IPS-15b (cell line): Measurements from ENCODE around the gene DCAF11.

Source experiments
- H3K27me3 ChIP-seq: one replicate; pipeline ENCODE4 v1.6.1; 2013; ENCODE audit warnings: low read length; ENCODE audit not compliant: control insufficient read depth, insufficient read depth
- H3K36me3 ChIP-seq: one replicate; pipeline ENCODE4 v1.6.1; 2013; ENCODE audit warnings: low read length; ENCODE audit not compliant: control insufficient read depth, insufficient read depth
- H3K4me1 ChIP-seq: one replicate; pipeline ENCODE4 v1.6.1; 2013; ENCODE audit warnings: mild to moderate bottlenecking, low read length; ENCODE audit not compliant: control insufficient read depth, insufficient read depth
- H3K4me3 ChIP-seq: one replicate; pipeline ENCODE4 v1.5.1; 2013; ENCODE audit warnings: low read depth, low read length
- H3K9ac ChIP-seq: one replicate; pipeline ENCODE4 v1.6.1; 2013; ENCODE audit warnings: low read depth, mild to moderate bottlenecking, low read length
- H3K9me3 ChIP-seq: one replicate; pipeline ENCODE4 v1.6.1; 2013; ENCODE audit warnings: mild to moderate bottlenecking, low read length; ENCODE audit not compliant: control insufficient read depth, insufficient read depth

DCAF11 gene

DNA sequence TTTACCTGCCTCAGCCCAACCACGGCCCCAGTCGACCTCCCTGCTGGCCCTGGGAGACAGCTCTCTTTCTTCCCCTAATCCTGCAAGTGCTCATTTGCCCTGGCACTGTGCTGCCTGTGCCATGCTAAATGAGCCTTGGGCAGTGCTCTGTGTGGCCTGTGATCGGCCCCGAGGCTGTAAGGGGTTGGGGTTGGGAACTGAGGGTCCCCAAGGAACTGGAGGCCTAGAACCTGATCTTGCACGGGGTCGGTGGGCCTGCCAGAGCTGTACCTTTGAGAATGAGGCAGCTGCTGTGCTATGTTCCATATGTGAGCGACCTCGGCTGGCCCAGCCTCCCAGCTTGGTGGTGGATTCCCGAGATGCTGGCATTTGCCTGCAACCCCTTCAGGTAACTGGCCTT is 35.5 kb downstream of the DCAF11 start:
- peaks cover 40% of the 10 kb centered on the region for H3K36me3 ChIP-seq
- peaks cover 3% of the 10 kb centered on the region for H3K4me1 ChIP-seq
- H3K9ac ChIP-seq, result no peak overlapping the region
- no peaks in the 10 kb centered on the region for H3K27me3 ChIP-seq
- no peaks in the 10 kb centered on the region for H3K9me3 ChIP-seq
- no peak overlapping the region for H3K4me3 ChIP-seq

DNA sequence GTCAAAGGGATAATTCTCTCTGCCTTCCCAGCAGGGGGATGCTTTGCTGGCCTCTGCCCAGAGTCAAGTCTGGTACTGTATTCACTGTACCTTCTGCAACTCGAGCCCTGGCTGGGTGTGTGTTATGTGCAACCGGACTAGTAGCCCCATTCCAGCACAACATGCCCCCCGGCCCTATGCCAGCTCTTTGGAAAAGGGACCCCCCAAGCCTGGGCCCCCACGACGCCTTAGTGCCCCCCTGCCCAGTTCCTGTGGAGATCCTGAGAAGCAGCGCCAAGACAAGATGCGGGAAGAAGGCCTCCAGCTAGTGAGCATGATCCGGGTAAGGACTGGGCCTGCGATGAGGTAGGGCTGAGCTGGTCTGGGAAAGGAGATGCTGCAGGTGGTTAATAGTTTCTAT is 36.0 kb downstream of the DCAF11 start:
- H3K9me3 ChIP-seq, result no peaks in the 10 kb centered on the region
- H3K4me3 ChIP-seq, result no peak overlapping the region
- peaks cover 3% of the 10 kb centered on the region for H3K4me1 ChIP-seq
- H3K27me3 ChIP-seq, result no peaks in the 10 kb centered on the region
- no peak overlapping the region for H3K9ac ChIP-seq
- peaks cover 45% of the 10 kb centered on the region for H3K36me3 ChIP-seq

DNA sequence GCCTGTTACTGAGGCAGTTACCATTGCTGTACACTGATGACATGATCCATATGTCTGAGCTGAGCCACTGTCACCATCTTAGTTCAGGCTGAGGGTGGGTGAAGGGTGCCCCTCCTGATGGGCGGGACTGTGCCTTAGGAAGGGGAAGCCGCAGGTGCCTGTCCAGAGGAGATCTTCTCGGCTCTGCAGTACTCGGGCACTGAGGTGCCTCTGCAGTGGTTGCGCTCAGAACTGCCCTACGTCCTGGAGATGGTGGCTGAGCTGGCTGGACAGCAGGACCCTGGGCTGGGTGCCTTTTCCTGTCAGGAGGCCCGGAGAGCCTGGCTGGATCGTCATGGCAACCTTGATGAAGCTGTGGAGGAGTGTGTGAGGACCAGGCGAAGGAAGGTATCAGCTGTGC is 36.4 kb downstream of the DCAF11 start:
- Histone ChIP-seq H3K4me3 (no peak overlapping the region), H3K9me3 (no peaks in the 10 kb centered on the region), H3K36me3 (peaks cover 50% of the 10 kb centered on the region), H3K4me1 (peaks cover 3% of the 10 kb centered on the region), H3K27me3 (no peaks in the 10 kb centered on the region), H3K9ac (no peak overlapping the region)

DNA sequence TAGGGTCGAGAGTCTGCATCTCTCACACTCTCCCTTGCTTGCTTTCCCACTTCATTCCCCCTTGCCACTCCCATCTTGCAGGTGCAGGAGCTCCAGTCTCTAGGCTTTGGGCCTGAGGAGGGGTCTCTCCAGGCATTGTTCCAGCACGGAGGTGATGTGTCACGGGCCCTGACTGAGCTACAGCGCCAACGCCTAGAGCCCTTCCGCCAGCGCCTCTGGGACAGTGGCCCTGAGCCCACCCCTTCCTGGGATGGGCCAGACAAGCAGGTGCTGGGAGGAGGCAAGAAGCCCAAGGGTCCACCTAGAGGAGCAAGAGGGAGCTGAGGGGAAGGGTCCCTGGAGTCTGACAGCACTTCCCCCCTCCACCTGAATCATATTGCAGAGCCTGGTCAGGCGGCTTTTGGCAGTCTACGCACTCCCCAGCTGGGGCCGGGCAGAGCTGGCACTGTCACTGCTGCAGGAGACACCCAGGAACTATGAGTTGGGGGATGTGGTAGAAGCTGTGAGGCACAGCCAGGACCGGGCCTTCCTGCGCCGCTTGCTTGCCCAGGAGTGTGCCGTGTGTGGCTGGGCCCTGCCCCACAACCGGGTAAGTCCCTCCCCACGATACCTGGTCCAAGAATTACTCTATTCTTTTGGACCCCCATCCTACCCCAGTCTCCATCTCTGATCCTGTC is 37.0 kb downstream of the DCAF11 start:
- H3K9me3 ChIP-seq, result no peaks in the 10 kb centered on the region
- no peak overlapping the region for H3K9ac ChIP-seq
- H3K27me3 ChIP-seq, result no peaks in the 10 kb centered on the region
- H3K4me1 ChIP-seq, result peaks cover 3% of the 10 kb centered on the region
- peaks cover 53% of the 10 kb centered on the region for H3K36me3 ChIP-seq
- H3K4me3 ChIP-seq, result no peak overlapping the region

DNA sequence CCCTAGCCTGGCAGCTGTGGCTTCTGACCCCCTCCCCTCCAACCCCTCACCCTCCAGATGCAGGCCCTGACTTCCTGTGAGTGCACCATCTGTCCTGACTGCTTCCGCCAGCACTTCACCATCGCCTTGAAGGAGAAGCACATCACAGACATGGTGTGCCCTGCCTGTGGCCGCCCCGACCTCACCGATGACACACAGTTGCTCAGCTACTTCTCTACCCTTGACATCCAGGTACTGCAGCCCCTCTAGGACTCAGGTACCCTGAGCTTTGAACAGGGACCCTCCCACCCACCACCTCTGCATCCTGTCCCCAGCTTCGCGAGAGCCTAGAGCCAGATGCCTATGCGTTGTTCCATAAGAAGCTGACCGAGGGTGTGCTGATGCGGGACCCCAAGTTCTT is 40.5 kb downstream of the DCAF11 start:
- Histone ChIP-seq H3K4me1 (no peaks in the 10 kb centered on the region), H3K36me3 (peaks cover 60% of the 10 kb centered on the region), H3K4me3 (no peak overlapping the region), H3K9me3 (no peaks in the 10 kb centered on the region), H3K9ac (no peak overlapping the region), H3K27me3 (no peaks in the 10 kb centered on the region)

DNA sequence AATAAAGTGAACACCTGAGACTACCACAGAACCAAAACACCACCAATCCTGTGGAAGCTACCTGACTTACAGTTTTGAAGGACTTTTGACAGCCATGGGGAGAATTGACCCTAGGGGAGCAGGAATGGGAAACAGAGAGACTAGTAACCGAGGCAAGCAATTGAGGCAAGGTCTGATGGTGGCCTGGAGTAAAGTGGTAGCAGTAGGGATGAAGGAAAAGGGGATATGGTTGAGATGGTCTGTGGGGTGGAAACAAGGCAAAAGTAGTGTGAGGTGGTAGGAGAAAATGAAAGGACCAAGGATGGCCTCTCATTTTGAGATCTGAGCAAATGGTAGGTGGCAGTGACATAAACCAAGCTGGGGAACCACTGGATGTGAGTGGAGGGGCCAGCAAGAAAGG is 42.3 kb downstream of the DCAF11 start:
- Histone ChIP-seq H3K4me3 (no peak overlapping the region), H3K36me3 (peaks cover 49% of the 10 kb centered on the region), H3K9ac (no peak overlapping the region), H3K9me3 (no peaks in the 10 kb centered on the region), H3K27me3 (no peaks in the 10 kb centered on the region), H3K4me1 (peaks cover 3% of the 10 kb centered on the region)

DNA sequence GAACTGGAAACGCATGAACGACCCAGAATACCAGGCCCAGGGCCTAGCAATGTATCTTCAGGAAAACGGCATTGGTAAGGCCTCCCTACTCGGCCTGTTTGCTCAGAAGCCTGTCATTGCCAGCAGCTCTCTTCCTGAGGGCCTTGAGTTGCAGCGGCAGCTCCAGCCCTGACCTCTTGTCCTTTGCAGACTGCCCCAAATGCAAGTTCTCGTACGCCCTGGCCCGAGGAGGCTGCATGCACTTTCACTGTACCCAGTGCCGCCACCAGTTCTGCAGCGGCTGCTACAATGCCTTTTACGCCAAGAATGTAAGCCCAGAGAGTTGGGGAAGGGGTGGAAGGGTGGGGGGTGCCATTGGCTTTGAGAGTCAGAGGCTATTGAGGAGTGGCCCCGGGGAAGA is 42.8 kb downstream of the DCAF11 start:
- H3K9ac ChIP-seq, result no peak overlapping the region
- H3K36me3 ChIP-seq, result peaks cover 45% of the 10 kb centered on the region
- H3K27me3 ChIP-seq, result no peaks in the 10 kb centered on the region
- H3K9me3 ChIP-seq, result no peaks in the 10 kb centered on the region
- no peak overlapping the region for H3K4me3 ChIP-seq
- H3K4me1 ChIP-seq, result peaks cover 3% of the 10 kb centered on the region

DNA sequence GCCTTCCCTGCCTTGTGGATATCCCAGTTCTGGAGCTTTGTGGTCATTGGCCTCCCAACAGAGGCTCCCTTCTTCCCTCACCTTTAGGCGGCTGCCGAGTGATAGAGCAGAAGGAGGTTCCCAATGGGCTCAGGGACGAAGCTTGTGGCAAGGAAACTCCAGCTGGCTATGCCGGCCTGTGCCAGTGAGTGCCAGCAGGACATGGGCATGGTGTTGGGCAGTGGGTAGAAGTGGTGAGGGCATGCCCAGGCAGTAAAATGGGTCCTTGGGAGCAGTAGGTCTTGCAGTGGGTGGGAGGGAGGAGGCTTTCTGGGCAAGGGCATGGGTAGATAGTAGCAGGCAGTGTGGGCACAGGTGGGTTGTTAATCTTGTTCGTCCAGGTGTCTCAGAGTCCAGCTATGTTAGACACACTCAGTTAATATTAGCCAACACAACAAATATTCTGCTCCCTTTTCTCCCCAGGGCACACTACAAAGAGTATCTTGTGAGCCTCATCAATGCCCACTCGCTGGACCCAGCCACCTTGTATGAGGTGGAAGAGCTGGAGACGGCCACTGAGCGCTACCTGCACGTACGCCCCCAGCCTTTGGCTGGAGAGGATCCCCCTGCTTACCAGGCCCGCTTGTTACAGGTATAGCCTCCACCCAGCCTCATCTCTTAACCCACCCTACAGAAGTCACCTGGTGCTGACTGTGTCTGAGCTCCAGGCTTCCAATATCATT is 45.4 kb downstream of the DCAF11 start:
- H3K4me3 ChIP-seq, result no peak overlapping the region
- H3K9ac ChIP-seq, result no peak overlapping the region
- H3K9me3 ChIP-seq, result no peaks in the 10 kb centered on the region
- peaks cover 3% of the 10 kb centered on the region for H3K4me1 ChIP-seq
- H3K36me3 ChIP-seq, result peaks cover 53% of the 10 kb centered on the region
- H3K27me3 ChIP-seq, result no peaks in the 10 kb centered on the region

DNA sequence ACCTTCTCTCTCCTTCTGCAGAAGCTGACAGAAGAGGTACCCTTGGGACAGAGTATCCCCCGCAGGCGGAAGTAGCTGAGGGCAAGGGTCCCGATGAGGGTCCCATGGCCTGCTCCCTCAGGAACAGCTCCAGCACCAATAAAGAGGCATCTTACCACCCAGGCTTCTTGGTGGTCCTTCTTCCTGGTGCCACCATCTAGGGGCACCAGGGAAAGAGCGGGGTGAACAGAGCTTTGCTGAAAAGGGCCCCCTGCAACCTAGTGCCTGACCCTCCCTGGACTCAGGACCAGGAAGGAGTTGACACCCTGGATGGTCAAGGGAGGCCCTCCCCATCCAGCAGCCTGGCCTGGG is 45.9 kb downstream of the DCAF11 start:
- H3K9me3 ChIP-seq, result no peaks in the 10 kb centered on the region
- H3K4me1 ChIP-seq, result peaks cover 3% of the 10 kb centered on the region
- peaks cover 50% of the 10 kb centered on the region for H3K36me3 ChIP-seq
- no peaks in the 10 kb centered on the region for H3K27me3 ChIP-seq
- H3K4me3 ChIP-seq, result no peak overlapping the region
- H3K9ac ChIP-seq, result no peak overlapping the region

DNA sequence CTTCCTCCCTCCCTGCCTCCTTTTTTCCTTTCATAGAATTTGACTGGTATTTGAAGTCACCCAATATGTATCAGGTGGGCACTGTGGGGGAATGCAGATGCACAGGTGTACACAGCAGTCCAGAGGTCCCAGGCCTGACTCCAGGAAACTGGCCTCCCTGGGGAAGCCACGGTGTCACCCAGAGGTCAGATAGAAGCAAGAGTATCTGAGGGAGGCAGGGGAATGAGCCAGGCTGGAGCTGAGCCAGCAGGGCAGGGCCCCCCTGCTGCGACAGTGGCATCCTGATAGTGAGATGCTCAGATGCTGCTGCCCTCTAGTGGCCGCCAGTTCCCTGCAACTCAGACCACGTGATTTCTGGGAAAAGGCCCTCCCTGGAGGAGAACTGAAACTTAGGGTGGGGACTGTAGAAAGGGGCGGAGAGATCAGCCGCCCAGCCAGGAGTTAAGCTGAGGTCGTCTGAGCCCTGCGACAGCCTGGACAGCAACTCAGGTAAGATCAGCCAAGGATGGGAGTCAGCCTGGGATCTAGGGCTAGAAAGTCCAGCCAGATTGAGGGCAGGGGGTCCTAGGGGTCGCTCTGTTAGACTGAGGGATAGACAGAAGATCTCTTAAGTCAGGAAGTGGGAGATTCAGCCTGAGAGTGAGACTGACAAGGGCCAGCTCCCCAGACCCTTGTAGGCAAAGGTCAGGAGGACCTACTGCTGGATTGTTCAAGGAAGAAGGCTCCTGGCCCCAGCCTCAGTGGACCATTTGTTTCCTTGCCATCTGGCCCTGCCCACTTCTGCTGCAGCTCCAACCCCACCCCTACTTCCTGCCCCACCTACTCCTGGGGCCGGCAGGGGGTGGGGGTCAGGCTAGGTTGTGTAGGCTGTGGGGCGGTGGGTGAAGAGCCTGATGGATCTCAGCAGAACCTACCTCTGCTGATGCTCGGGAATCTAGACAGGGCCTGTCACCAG is 46.5 kb downstream of the DCAF11 start, which contains the start of gene IRF9:
Gene IRF9, plus strand, starts transcription at position 416 of the 955 bp plus-strand sequence. CDS start 880 bp downstream, outside the sequence.
- peaks cover 44% of the 10 kb centered on the region for H3K36me3 ChIP-seq
- peaks cover 3% of the 10 kb centered on the region for H3K4me1 ChIP-seq
- no peaks in the 10 kb centered on the region for H3K27me3 ChIP-seq
- no peaks in the 10 kb centered on the region for H3K9me3 ChIP-seq
- peak within 1 kb of the TSS; percentile 66 for H3K9ac ChIP-seq
- peak within 1 kb of the TSS; percentile 64 for H3K4me3 ChIP-seq

DNA sequence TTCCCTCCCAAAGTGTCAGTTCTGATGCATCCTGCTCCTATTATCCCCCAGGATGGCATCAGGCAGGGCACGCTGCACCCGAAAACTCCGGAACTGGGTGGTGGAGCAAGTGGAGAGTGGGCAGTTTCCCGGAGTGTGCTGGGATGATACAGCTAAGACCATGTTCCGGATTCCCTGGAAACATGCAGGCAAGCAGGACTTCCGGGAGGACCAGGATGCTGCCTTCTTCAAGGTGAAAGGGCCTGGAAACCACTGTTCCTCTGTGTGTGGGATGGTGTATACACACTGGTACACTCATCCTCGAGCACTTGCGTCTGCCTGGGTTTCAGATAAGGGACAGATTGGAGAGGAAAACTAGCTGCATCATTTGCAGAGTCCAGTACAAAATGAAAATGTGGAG is 47.5 kb downstream of the DCAF11 start:
- Histone ChIP-seq H3K27me3 (no peaks in the 10 kb centered on the region), H3K9ac (no peak overlapping the region), H3K36me3 (peaks cover 37% of the 10 kb centered on the region), H3K4me3 (peak overlapping the region; percentile 64), H3K9me3 (no peaks in the 10 kb centered on the region), H3K4me1 (peaks cover 3% of the 10 kb centered on the region)
